ENCODE results near the gene DNAI2.

DNA sequence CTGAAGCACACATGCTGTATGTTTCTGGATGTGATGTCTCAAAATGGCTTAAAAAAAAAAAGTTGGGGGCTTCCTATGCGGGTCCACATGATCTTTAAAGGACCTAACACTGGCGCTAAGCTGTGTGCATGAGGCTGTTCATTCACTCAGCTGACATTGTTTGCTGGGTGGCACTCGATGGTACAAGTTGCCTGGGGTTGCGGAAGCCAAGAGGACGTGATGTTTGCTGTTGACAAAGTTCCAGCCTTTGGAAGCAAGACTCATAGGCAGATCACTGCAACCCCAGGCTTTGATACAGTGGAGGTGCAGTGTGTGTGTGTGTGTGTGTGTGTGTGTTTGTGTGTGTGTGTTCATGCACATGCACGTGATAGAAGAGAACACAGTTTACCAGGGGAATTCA is 29.5 kb upstream of the DNAI2 start:
- TF ChIP-seq, protein P1, sequence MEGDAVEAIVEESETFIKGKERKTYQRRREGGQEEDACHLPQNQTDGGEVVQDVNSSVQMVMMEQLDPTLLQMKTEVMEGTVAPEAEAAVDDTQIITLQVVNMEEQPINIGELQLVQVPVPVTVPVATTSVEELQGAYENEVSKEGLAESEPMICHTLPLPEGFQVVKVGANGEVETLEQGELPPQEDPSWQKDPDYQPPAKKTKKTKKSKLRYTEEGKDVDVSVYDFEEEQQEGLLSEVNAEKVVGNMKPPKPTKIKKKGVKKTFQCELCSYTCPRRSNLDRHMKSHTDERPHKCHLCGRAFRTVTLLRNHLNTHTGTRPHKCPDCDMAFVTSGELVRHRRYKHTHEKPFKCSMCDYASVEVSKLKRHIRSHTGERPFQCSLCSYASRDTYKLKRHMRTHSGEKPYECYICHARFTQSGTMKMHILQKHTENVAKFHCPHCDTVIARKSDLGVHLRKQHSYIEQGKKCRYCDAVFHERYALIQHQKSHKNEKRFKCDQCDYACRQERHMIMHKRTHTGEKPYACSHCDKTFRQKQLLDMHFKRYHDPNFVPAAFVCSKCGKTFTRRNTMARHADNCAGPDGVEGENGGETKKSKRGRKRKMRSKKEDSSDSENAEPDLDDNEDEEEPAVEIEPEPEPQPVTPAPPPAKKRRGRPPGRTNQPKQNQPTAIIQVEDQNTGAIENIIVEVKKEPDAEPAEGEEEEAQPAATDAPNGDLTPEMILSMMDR (IDR thresholded peaks at IDR 0.05): no peak
- no peak for TF ChIP-seq POLR2A (IDR thresholded peaks at IDR 0.05)
